Testis (tissue), 2 donors: ENCODE data around the gene MYO7A.

Experiments used
- POLR2A ChIP-seq: fragments of 450-650 bp; IDR thresholded peaks from one replicate; pipeline ENCODE4 v1.6.1; 2017; ENCODE audit warnings: antibody characterized with exemption, mild to moderate bottlenecking, moderate library complexity
- TF ChIP-seq, protein P1 (sequence below), 3 experiments: fragments of 450-650 bp in 2 of 3; fragments of 200-600 bp in 1 of 3; sonication (generic) in 1 of 3; IDR thresholded peaks; one replicate each; pipeline ENCODE4 v1.5.1; 2016 to 2019; ENCODE audit warnings: antibody characterized with exemption in 3 of 3, mild to moderate bottlenecking in 2 of 3, moderate library complexity in 1 of 3

- TF ChIP-seq, protein P1, sequence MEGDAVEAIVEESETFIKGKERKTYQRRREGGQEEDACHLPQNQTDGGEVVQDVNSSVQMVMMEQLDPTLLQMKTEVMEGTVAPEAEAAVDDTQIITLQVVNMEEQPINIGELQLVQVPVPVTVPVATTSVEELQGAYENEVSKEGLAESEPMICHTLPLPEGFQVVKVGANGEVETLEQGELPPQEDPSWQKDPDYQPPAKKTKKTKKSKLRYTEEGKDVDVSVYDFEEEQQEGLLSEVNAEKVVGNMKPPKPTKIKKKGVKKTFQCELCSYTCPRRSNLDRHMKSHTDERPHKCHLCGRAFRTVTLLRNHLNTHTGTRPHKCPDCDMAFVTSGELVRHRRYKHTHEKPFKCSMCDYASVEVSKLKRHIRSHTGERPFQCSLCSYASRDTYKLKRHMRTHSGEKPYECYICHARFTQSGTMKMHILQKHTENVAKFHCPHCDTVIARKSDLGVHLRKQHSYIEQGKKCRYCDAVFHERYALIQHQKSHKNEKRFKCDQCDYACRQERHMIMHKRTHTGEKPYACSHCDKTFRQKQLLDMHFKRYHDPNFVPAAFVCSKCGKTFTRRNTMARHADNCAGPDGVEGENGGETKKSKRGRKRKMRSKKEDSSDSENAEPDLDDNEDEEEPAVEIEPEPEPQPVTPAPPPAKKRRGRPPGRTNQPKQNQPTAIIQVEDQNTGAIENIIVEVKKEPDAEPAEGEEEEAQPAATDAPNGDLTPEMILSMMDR (IDR thresholded peaks at IDR 0.05) = no peak
- TF ChIP-seq POLR2A = no peak
Measured at GRCh38 chr11:77148963-77149715, 21.1 kb downstream of the MYO7A start.
